Measurements from ENCODE around the gene RAB20. TPM values are rescaled to one million over a fixed set of nuclear protein-coding genes. Genes with fewer than 3 reads are reported as not detected.

Gene RAB20
- total RNA-seq, 1 experiment from 2014 or later: 0.36 TPM

GRCh38 chr13:110478405-110479214 is 82.9 kb downstream of the RAB20 start:
- Histone ChIP-seq H3K27me3 (no peaks in the 10 kb centered on the region), H3K9me3 (no peaks in the 10 kb centered on the region), H3K4me3 (no peak overlapping the region), H3K36me3 (no peaks in the 10 kb centered on the region)
- DNase-seq: no peak

- Histone ChIP-seq H3K9me3 (no peaks in the 10 kb centered on the region), H3K4me3 (no peak overlapping the region), H3K36me3 (no peaks in the 10 kb centered on the region), H3K27me3 (no peaks in the 10 kb centered on the region)
- no peak for DNase-seq
Measured at GRCh38 chr13:110477706-110478245, 83.7 kb downstream of the RAB20 start.

- H3K27me3 ChIP-seq: no peaks in the 10 kb centered on the region
- no peaks in the 10 kb centered on the region for H3K9me3 ChIP-seq
- H3K36me3 ChIP-seq: no peaks in the 10 kb centered on the region
- no peak overlapping the region for H3K4me3 ChIP-seq
- DNase-seq: no peak
Measured at GRCh38 chr13:110476220-110476617, 85.3 kb downstream of the RAB20 start.

GRCh38 chr13:110475550-110476219 is 85.8 kb downstream of the RAB20 start:
- DNase-seq: no peak
- Histone ChIP-seq H3K9me3 (no peaks in the 10 kb centered on the region), H3K4me3 (no peak overlapping the region), H3K36me3 (no peaks in the 10 kb centered on the region), H3K27me3 (no peaks in the 10 kb centered on the region)

- H3K9me3 ChIP-seq: no peaks in the 10 kb centered on the region
- no peak overlapping the region for H3K4me3 ChIP-seq
- H3K36me3 ChIP-seq: no peaks in the 10 kb centered on the region
- no peak for DNase-seq
- H3K27me3 ChIP-seq: no peaks in the 10 kb centered on the region
Measured at GRCh38 chr13:110475117-110475516, 86.4 kb downstream of the RAB20 start.

- no peak for DNase-seq
- Histone ChIP-seq H3K36me3 (no peaks in the 10 kb centered on the region), H3K27me3 (no peaks in the 10 kb centered on the region), H3K9me3 (no peaks in the 10 kb centered on the region), H3K4me3 (no peak overlapping the region)
Measured at GRCh38 chr13:110474713-110475112, 86.8 kb downstream of the RAB20 start.

Other genes with a start within 250 kb of the RAB20 start
- gene NAXD, start 53.8 kb upstream of the RAB20 start, total RNA-seq (2014; rRNA removed; shearing (Covaris generic); ENCODE audit: low replicate concordance): 11.7 and 12.3 TPM in 2 replicates
- gene CARS2, start 144.4 kb upstream of the RAB20 start, total RNA-seq (2014; rRNA removed; shearing (Covaris generic); ENCODE audit: low replicate concordance): 147 and 177 TPM in 2 replicates
- gene ING1, start 152.0 kb upstream of the RAB20 start, total RNA-seq (2014; rRNA removed; shearing (Covaris generic); ENCODE audit: low replicate concordance): 5.2 and 14.7 TPM in 2 replicates